ENCODE data around the gene LRRIQ3. TPM values are rescaled to one million over a fixed set of nuclear protein-coding genes. Genes with fewer than 3 reads are reported as not detected.

The LRRIQ3 gene
- total RNA-seq, 2 donors from 2014 or later = 1.2 to 1.5 TPM

DNA sequence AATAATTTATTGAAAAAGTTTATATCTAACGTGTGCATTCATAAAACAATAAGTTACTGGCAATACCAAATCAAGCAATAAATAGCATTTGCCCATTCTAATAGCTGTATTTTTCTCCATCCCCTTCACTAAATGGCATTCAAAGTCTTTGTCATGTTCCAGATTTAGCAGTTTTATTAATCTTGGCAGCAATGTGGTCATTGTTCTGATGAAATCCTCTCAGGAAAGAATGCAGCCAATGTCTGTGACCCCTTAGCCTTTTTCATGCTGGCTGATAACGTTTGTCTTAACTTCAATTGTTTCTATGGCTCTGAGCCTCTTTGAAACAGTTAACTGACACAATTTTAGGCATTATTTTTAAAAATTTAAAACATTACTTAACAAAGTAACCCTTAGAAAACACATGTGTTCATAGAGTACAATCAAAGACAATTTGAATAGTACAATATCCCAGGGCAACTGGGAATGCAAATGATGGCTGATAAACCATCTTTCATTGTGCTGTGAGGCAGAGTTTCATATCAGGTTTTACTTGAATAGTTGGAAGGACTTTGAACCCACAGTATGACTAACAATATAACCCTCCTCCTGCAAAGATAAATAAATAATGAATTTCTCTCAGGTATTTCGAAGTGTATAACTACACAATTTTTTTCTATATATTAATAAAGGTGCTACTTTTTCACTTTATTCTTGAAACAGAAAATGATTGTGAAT, 217.5 kb downstream of the LRRIQ3 start:
- no peaks in the 10 kb centered on the region for H3K36me3 ChIP-seq (ENCODE audit: control insufficient read depth, insufficient read depth, low read length)

GRCh38 chr1:73979684-73980083, 218.3 kb downstream of the LRRIQ3 start:
- peak overlapping the region; percentile 21 for H3K27ac ChIP-seq (ENCODE audit: low read depth, low read length)
- H3K36me3 Mint-ChIP-seq (ENCODE audit: low read depth) = no peaks in the 10 kb centered on the region
- no peak for TF ChIP-seq CTCF (conservative IDR thresholded peaks at IDR 0.05)
- no peaks in the 10 kb centered on the region for H3K36me3 ChIP-seq (ENCODE audit: control insufficient read depth, insufficient read depth, low read length)
- no peaks in the 10 kb centered on the region for H3K9me3 ChIP-seq (ENCODE audit: control insufficient read depth, low read length)
- H3K4me3 Mint-ChIP-seq = no peak overlapping the region
- no peak overlapping the region for H3K27ac Mint-ChIP-seq
- H3K27me3 ChIP-seq (ENCODE audit: control insufficient read depth, insufficient read depth, low read length, poor library complexity, severe bottlenecking) = no peaks in the 10 kb centered on the region
- H3K9ac ChIP-seq (ENCODE audit: extremely low read depth, low read length, poor library complexity, severe bottlenecking) = no peak overlapping the region
- H3K4me3 ChIP-seq (ENCODE audit: low read length) = peak overlapping the region; percentile 34
- no peak for DNase-seq
- H3K4me1 Mint-ChIP-seq = peaks cover 11% of the 10 kb centered on the region
- peaks cover 20% of the 10 kb centered on the region for H3K4me1 ChIP-seq (ENCODE audit: control insufficient read depth, insufficient read depth, low read length)
- 90 to 92% methylated on average over 2 of the region's 2 CpGs for WGBS, 2 experiments (ENCODE audit: insufficient coverage in 1 of 2, insufficient read length in 1 of 2)
- H3K9me3 Mint-ChIP-seq = peaks cover 12% of the 10 kb centered on the region
- no peaks in the 10 kb centered on the region for H3K27me3 Mint-ChIP-seq (ENCODE audit: insufficient read depth)

More for the DNA sequence above, 217.5 kb downstream of the LRRIQ3 start:
- 44 to 83% methylated on average over 1 to 2 of the region's 3 CpGs for WGBS, 2 experiments (ENCODE audit: insufficient coverage in 1 of 2, insufficient read length in 1 of 2)
- Mint-ChIP-seq H3K27me3 (ENCODE audit: insufficient read depth) (no peaks in the 10 kb centered on the region), H3K27ac (no peak overlapping the region), H3K4me1 (peaks cover 11% of the 10 kb centered on the region), H3K9me3 (peaks cover 12% of the 10 kb centered on the region), H3K36me3 (ENCODE audit: low read depth) (no peaks in the 10 kb centered on the region), H3K4me3 (no peak overlapping the region)
- Histone ChIP-seq H3K4me3 (ENCODE audit: low read length) (peak overlapping the region; percentile 34), H3K27ac (ENCODE audit: low read depth, low read length) (peak overlapping the region; percentile 40), H3K27me3 (ENCODE audit: control insufficient read depth, insufficient read depth, low read length, poor library complexity, severe bottlenecking) (no peaks in the 10 kb centered on the region), H3K9ac (ENCODE audit: extremely low read depth, low read length, poor library complexity, severe bottlenecking) (peak overlapping the region; percentile 2), H3K9me3 (ENCODE audit: control insufficient read depth, low read length) (no peaks in the 10 kb centered on the region), H3K4me1 (ENCODE audit: control insufficient read depth, insufficient read depth, low read length) (peaks cover 20% of the 10 kb centered on the region)
- no peak for TF ChIP-seq CTCF (conservative IDR thresholded peaks at IDR 0.05)
- no peak for DNase-seq

DNA sequence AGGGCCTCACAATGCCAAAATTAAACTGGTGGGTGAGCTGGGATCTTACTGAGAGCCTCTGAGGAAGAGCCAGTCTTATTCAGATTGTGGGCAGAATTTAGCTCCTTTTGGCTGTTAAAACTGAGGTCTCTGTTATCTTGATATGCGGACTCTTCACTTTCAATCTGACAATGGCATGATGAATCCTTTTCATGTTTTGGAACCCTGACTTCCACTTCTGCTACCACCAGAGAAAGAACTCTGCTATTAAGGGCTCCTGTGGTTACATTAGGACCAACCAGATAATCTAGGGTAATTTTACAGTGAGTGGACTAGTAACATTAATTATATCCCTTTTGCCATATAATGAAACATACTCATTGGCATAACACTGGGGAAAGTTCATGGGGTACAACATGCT, 219.0 kb downstream of the LRRIQ3 start:
- H3K4me3 Mint-ChIP-seq = no peak overlapping the region
- Histone ChIP-seq H3K4me1 (ENCODE audit: control insufficient read depth, insufficient read depth, low read length) (peaks cover 20% of the 10 kb centered on the region), H3K27me3 (ENCODE audit: control insufficient read depth, insufficient read depth, low read length, poor library complexity, severe bottlenecking) (no peaks in the 10 kb centered on the region), H3K27ac (ENCODE audit: low read depth, low read length) (no peak overlapping the region), H3K9me3 (ENCODE audit: control insufficient read depth, low read length) (no peaks in the 10 kb centered on the region), H3K36me3 (ENCODE audit: control insufficient read depth, insufficient read depth, low read length) (no peaks in the 10 kb centered on the region), H3K9ac (ENCODE audit: extremely low read depth, low read length, poor library complexity, severe bottlenecking) (no peak overlapping the region), H3K4me3 (ENCODE audit: low read length) (no peak overlapping the region)
- H3K4me1 Mint-ChIP-seq = peaks cover 11% of the 10 kb centered on the region
- peaks cover 11% of the 10 kb centered on the region for H3K9me3 Mint-ChIP-seq
- H3K27me3 Mint-ChIP-seq (ENCODE audit: insufficient read depth) = no peaks in the 10 kb centered on the region
- no peak for DNase-seq
- TF ChIP-seq CTCF (conservative IDR thresholded peaks at IDR 0.05) = no peak
- WGBS, 2 experiments (ENCODE audit: insufficient coverage in 1 of 2, insufficient read length in 1 of 2) = 79 to 100% methylated on average over 1 of the region's 1 CpG
- H3K36me3 Mint-ChIP-seq (ENCODE audit: low read depth) = no peaks in the 10 kb centered on the region
- H3K27ac Mint-ChIP-seq = no peak overlapping the region

Other genes with a start within 250 kb of the LRRIQ3 start
- 10 to 100 TPM; 12.4 to 15.9 TPM for gene FPGT, start 66 bp upstream of the LRRIQ3 start, total RNA-seq
- gene TNNI3K, start 37.2 kb upstream of the LRRIQ3 start, total RNA-seq = 1 to 10 TPM in 1 of 2 donors, not detected in 1; 1.1 TPM

Data from endodermal cell (in vitro differentiated cells).